Prostate gland (tissue), 2 donors: Measurements from ENCODE around the gene SH3TC2. TPM values are rescaled to one million over a fixed set of nuclear protein-coding genes. Genes with fewer than 3 reads are reported as not detected.
A peak's percentile ranks its signal among the peaks of the same experiment; 100 is the strongest.

ENCODE experiments used
- DNase-seq: peaks from one replicate; pipeline ENCODE4 v3.0.0-alpha.2; 2019; ENCODE audit warnings: low spot score
- H3K27ac ChIP-seq, 2 donors: fragments of 200-600 bp; sonication (generic); 2 replicates each; pipeline ENCODE4 v1.5.1; 2017 to 2019
- H3K27me3 ChIP-seq: fragments of 200-600 bp; sonication (generic); replicated peaks from 2 replicates; pipeline ENCODE4 v1.5.1; 2019; ENCODE audit not compliant: insufficient read depth
- H3K36me3 ChIP-seq, 2 donors: fragments of 200-600 bp; sonication (generic); 1 replicate in 1 of 2; 2 replicates in 1 of 2; pipeline versions ENCODE4 v1.5.1 to v1.8.1; 2017 to 2019
- H3K4me1 ChIP-seq: fragments of 200-600 bp; sonication (generic); replicated peaks from 2 replicates; pipeline ENCODE4 v1.5.1; 2019
- H3K4me3 ChIP-seq, 2 donors: fragments of 200-600 bp; sonication (generic); 2 replicates each; pipeline ENCODE4 v1.5.1; 2017 to 2019
- H3K9me3 ChIP-seq: fragments of 200-600 bp; sonication (generic); 2 replicates; pipeline ENCODE4 v1.5.1; 2017
- CTCF ChIP-seq, 4 experiments: fragments of 200-600 bp in 2 of 4; fragments of 450-650 bp in 2 of 4; sonication (generic) in 2 of 4; IDR thresholded peaks; 1 replicate in 3 of 4; 2 replicates in 1 of 4; pipeline ENCODE4 v1.5.1; 2016 to 2019; ENCODE audit warnings: antibody characterized with exemption in 4 of 4, mild to moderate bottlenecking in 2 of 4, moderate library complexity in 2 of 4
- POLR2A ChIP-seq: fragments of 450-650 bp; IDR thresholded peaks from one replicate; pipeline ENCODE4 v1.6.1; 2016; ENCODE audit warnings: antibody characterized with exemption, mild to moderate bottlenecking
- POLR2AphosphoS5 ChIP-seq: sonication (generic); formaldehyde crosslinking; IDR thresholded peaks from one replicate; pipeline ENCODE4 v1.6.1; 2017; ENCODE audit warnings: antibody characterized with exemption
- WGBS: methylation state at CpG from one replicate; pipeline ENCODE4 v1.1.5; 2018; 5-methylcytosine and 5-hydroxymethylcytosine counted together
- intact Hi-C: fragments of 100-400 bp; cut with DNase I; formaldehyde crosslinking; loops from one replicate; pipeline ENCODE4 v1.14.2; 2022
- total RNA-seq, 2 donors: library from RNA; depleted of rRNA; stranded (reverse); fragments of >200 nt; gene quantifications; one replicate each; pipeline ENCODE4 v1.1.0, GENCODE V29; 2016

The SH3TC2 gene
- total RNA-seq, 2 donors from 2014 or later, result 6.2 to 69.1 TPM

GRCh38 chr5:148962200-148962550 is 100.7 kb downstream of the SH3TC2 start:
- Histone ChIP-seq H3K27me3 (no peaks in the 10 kb centered on the region), H3K9me3 (no peaks in the 10 kb centered on the region), H3K36me3 (no peaks in the 10 kb centered on the region), H3K4me3 (no peak overlapping the region), H3K4me1 (peaks cover 8% of the 10 kb centered on the region), H3K27ac (no peak overlapping the region)
- 73% methylated on average over 3 of the region's 3 CpGs for WGBS
- intact Hi-C loops, result no loop called here
- DNase-seq, result no peak
- no peak for TF ChIP-seq POLR2AphosphoS5
- no peak for TF ChIP-seq POLR2A
- no peak for TF ChIP-seq CTCF (IDR thresholded peaks at IDR 0.05)

DNA sequence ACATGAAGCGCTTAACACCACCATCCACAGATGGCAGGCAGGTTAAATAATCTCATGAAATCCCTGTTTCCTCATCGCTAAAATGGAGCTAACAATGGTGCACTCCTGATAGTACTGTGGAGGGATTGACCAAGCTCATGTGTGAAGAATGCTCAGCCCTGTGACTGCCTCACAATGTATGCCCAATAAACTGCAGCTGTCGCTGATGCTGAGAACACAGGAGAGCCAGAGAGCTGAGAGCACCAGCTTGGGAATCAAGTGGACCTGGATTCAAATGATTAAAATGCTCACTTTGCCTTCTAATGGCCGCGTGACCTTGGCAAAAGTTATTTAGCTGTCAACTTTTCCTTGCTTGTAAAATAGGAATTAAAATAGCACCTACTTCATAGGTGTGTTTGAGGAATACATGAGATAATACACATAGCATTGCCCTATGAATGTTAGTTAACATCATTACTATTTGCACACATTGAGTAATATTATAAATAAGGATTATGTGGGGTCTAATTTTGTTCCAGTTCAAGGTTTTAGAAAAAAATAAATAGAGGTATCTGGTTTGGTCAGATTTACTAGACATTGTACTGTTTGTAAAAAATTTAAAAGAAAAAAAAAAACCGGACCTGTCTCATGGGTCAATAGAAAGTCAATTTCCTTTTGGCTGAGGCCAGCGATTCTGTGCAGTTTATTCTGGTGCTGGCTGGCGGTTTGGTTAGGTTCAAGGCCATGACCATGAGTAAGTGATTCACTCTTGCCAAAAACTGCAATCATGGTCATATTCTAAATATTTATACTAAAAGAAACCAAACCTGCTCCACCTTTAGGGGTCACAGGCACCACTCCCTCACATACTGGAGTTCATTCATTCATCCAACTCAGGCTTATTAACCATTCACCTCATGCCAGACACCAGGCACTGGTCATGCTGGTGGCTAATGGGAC is 101.3 kb downstream of the SH3TC2 start:
- Histone ChIP-seq H3K4me3 (no peak overlapping the region), H3K4me1 (peaks cover 8% of the 10 kb centered on the region), H3K27me3 (no peaks in the 10 kb centered on the region), H3K27ac (no peak overlapping the region), H3K9me3 (no peaks in the 10 kb centered on the region), H3K36me3 (no peaks in the 10 kb centered on the region)
- TF ChIP-seq POLR2AphosphoS5, result no peak
- TF ChIP-seq CTCF (IDR thresholded peaks at IDR 0.05), result no peak
- no peak for TF ChIP-seq POLR2A
- 77% methylated on average over 8 of the region's 8 CpGs for WGBS
- intact Hi-C loops, result no loop called here
- DNase-seq, result no peak

GRCh38 chr5:148960070-148960769 is 102.6 kb downstream of the SH3TC2 start:
- no peak for DNase-seq
- Histone ChIP-seq H3K4me1 (no peaks in the 10 kb centered on the region), H3K27me3 (no peaks in the 10 kb centered on the region), H3K9me3 (no peaks in the 10 kb centered on the region), H3K36me3 (no peaks in the 10 kb centered on the region), H3K27ac (no peak overlapping the region), H3K4me3 (no peak overlapping the region)
- 96% methylated on average over 6 of the region's 6 CpGs for WGBS
- TF ChIP-seq POLR2A (no peak), POLR2AphosphoS5 (no peak), CTCF (IDR thresholded peaks at IDR 0.05) (no peak)
- intact Hi-C loops, result no loop called here

GRCh38 chr5:148957591-148958202 is 105.2 kb downstream of the SH3TC2 start:
- H3K36me3 ChIP-seq, result no peaks in the 10 kb centered on the region
- no peak overlapping the region for H3K27ac ChIP-seq
- intact Hi-C loops, result loop anchor here (10.0 kb wide), 1 partner anchor 133 kb away; the partner anchor contains the start of gene ADRB2
- DNase-seq, result no peak
- H3K9me3 ChIP-seq, result no peaks in the 10 kb centered on the region
- WGBS, result 36% methylated on average over 3 of the region's 3 CpGs
- no peaks in the 10 kb centered on the region for H3K27me3 ChIP-seq
- TF ChIP-seq CTCF (IDR thresholded peaks at IDR 0.05) (peak; percentile 58 to 75 (median 70)), POLR2A (no peak), POLR2AphosphoS5 (peak; percentile 13)
- no peaks in the 10 kb centered on the region for H3K4me1 ChIP-seq
- H3K4me3 ChIP-seq, result no peak overlapping the region
